Heart left ventricle (tissue), 13 donors: ENCODE results near the gene ACTR1A.

Source experiments
- CTCF ChIP-seq, 12 donors: fragments of 200-600 bp; sonication (generic) in 4 of 12; IDR thresholded peaks; one replicate each; pipeline versions ENCODE4 v1.5.0 to v1.8.0; 2018 to 2022; ENCODE audit warnings: antibody characterized with exemption in 12 of 12, mild to moderate bottlenecking in 5 of 12
- POLR2A ChIP-seq, 2 donors: fragments of 450-650 bp; IDR thresholded peaks; one replicate each; pipeline ENCODE4 v1.6.1; 2017; ENCODE audit warnings: antibody characterized with exemption in 2 of 2, mild to moderate bottlenecking in 2 of 2, moderate library complexity in 2 of 2
- donor health status: ischemic (EF 13 %, LVEDD 7.1; RV severe dilation, severe dysfunction).
- donor health status: DM: no; HTN: yes; CAD: no.
- donor health status: DM: no; HTN: no; CAD: no.
- donor health status: ischemic (EF 25% LVEDD 6.9; RV normal size, moderate dysfunction).
- donor health status: ischemic (EF 25% LVEDD 5.7; RV mildly dilated, moderate dysfunction).
- donor health status: ischemic (EF 35%, LVEDD 5.7; RV mildly dilated, moderate dysfunction).
- donor health status: nonischemic (EF 11% LVEDD 7.7; RV severe dilation, severe dysfunction).
- donor health status: DM: yes; HTN: yes; CAD: no.
- donor health status: PGD.
- donor health status: ischemic (EF 29% LVEDD 5.4; RV normal size, mild dysfunction).
- donor health status: nonischemic (EF 23%, LVEDD 6.1; RV moderate dilation, normal function).

- TF ChIP-seq CTCF (IDR thresholded peaks at IDR 0.05) (no peak), POLR2A (IDR thresholded peaks at IDR 0.05) (peak in 1 of 2 donors; percentile 66)
Measured at GRCh38 chr10:102432162-102432950, 70.2 kb downstream of the ACTR1A start, which contains the start of gene CUEDC2.
